HepG2 (cell line): ENCODE measurements around the gene CCN2. TPM values are rescaled to one million over a fixed set of nuclear protein-coding genes. Genes with fewer than 3 reads are reported as not detected.

Experiments
- ELF3 ChIP-seq: IDR thresholded peaks from 2 replicates; pipeline ENCODE4 v1.6.1; 2016; ENCODE audit warnings: missing genetic modification reagents, missing compliant biosample characterization
- GTF3A ChIP-seq: sonication (generic); formaldehyde crosslinking; conservative IDR thresholded peaks from 2 replicates; pipeline ENCODE4 v1.4.0; 2020; ENCODE audit warnings: mild to moderate bottlenecking, missing genetic modification reagents
- HOXD1 ChIP-seq: sonication (generic); formaldehyde crosslinking; IDR thresholded peaks from 2 replicates; pipeline ENCODE4 v1.5.0; 2020; ENCODE audit warnings: missing genetic modification reagents
- ZNF841 ChIP-seq: sonication (generic); formaldehyde crosslinking; IDR thresholded peaks from 2 replicates; pipeline ENCODE4 v1.8.1; 2023; ENCODE audit warnings: missing genetic modification reagents, borderline replicate concordance
- ZSCAN22 ChIP-seq: sonication (generic); formaldehyde crosslinking; IDR thresholded peaks from 2 replicates; pipeline ENCODE4 v1.4.0; 2020; ENCODE audit warnings: mild to moderate bottlenecking, missing genetic modification reagents
- polyA plus RNA-seq, 8 experiments: library from polyadenylated mRNA; depleted of rRNA in 3 of 8; stranded (reverse) in 7 of 8; unstranded in 1 of 8; fragments of >200 nt; fragmentation: Illumina TruSeq in 4 of 8; extraction: Trizol in 4 of 8; gene quantifications; 2 replicates each; pipeline versions ENCODE4 v1.2.1 to v1.2.3, GENCODE V29; 2011 to 2016; ENCODE audit warnings: low read depth in 4 of 8, missing spikeins in 1 of 8, mixed read lengths in 1 of 8; ENCODE audit not compliant: insufficient read depth in 1 of 8
- total RNA-seq, 5 experiments: library from RNA; depleted of rRNA; stranded (reverse); fragments of >200 nt; fragmentation: Illumina TruSeq; extraction: Trizol; gene quantifications; 2 replicates each; pipeline ENCODE4 v1.2.3, GENCODE V29; 2016; ENCODE audit warnings: low read depth in 1 of 5
- TF ChIP-seq, protein P1 (sequence below), 2 experiments: IDR thresholded peaks; 2 replicates each; pipeline ENCODE4 v1.6.1; 2011 to 2012; ENCODE audit warnings: low read length in 2 of 2, borderline replicate concordance in 1 of 2, low read depth in 1 of 2, mild to moderate bottlenecking in 1 of 2, moderate library complexity in 1 of 2
- TF ChIP-seq, protein P2 (sequence below): sonication (generic); formaldehyde crosslinking; IDR thresholded peaks from 2 replicates; pipeline ENCODE4 v1.8.1; 2023; ENCODE audit warnings: mild to moderate bottlenecking, missing genetic modification reagents
- TF ChIP-seq, protein P3 (sequence below): sonication (generic); formaldehyde crosslinking; IDR thresholded peaks from 2 replicates; pipeline ENCODE4 v1.4.0; 2020; ENCODE audit warnings: mild to moderate bottlenecking, missing genetic modification reagents
- TF ChIP-seq, protein P4 (sequence below): sonication (generic); formaldehyde crosslinking; IDR thresholded peaks from 2 replicates; pipeline ENCODE4 v1.8.0; 2022; ENCODE audit warnings: missing genetic modification reagents, low read depth, mild to moderate bottlenecking, borderline replicate concordance
- TF ChIP-seq, protein P5 (sequence below): sonication (generic); formaldehyde crosslinking; IDR thresholded peaks from 2 replicates; pipeline ENCODE4 v1.9.0; 2021; ENCODE audit warnings: missing genetic modification reagents, mild to moderate bottlenecking, borderline replicate concordance

The CCN2 gene
- total and polyA plus RNA-seq, 2 of the 13 experiments (the other 11 are each of a cell fraction or from before 2014, with no cell fraction given): 34.7 to 316 TPM

DNA sequence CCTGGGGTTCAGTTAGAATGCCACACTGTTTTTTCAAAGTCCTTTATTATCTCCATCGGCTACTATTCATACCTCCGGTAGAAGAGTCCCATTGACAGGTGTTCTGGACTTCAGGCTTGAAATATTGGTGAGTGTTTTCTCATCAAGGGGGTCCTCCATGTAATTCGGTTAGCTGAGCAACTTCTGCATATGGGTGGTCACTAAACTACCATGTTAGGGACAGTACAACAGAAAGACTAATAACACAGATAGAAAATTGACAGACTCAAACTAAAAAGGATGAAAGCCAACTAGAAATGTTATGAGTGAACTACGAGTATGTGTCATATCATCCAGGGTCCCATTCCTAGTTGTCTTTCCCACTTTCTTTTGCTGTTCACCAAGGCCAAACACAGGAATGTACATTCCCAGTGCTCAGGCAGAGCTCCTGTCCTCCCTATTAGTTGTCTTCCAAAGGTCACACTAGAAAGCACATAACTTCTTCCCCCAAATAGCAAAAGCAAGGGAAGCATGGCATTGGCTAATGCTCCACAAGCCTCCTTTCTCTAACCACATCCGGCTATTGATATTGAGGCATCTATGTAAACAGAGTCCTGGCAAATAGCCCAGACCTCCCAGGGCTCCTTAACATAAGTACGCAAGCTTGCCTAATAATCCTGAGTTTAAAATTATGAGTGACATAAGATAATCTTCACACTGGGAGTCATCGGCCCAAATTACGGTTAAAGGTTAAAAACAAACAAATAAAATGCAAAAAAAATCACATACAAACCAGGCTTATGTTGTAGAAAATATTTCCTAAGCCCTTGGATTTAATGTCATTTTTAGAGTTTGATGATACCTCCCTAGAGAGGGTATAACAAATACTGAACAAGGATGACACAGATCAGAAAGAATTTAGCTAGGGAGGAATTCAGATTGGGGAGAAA lies 13.2 kb downstream of the CCN2 start (continued):
- TF ChIP-seq, protein P1, sequence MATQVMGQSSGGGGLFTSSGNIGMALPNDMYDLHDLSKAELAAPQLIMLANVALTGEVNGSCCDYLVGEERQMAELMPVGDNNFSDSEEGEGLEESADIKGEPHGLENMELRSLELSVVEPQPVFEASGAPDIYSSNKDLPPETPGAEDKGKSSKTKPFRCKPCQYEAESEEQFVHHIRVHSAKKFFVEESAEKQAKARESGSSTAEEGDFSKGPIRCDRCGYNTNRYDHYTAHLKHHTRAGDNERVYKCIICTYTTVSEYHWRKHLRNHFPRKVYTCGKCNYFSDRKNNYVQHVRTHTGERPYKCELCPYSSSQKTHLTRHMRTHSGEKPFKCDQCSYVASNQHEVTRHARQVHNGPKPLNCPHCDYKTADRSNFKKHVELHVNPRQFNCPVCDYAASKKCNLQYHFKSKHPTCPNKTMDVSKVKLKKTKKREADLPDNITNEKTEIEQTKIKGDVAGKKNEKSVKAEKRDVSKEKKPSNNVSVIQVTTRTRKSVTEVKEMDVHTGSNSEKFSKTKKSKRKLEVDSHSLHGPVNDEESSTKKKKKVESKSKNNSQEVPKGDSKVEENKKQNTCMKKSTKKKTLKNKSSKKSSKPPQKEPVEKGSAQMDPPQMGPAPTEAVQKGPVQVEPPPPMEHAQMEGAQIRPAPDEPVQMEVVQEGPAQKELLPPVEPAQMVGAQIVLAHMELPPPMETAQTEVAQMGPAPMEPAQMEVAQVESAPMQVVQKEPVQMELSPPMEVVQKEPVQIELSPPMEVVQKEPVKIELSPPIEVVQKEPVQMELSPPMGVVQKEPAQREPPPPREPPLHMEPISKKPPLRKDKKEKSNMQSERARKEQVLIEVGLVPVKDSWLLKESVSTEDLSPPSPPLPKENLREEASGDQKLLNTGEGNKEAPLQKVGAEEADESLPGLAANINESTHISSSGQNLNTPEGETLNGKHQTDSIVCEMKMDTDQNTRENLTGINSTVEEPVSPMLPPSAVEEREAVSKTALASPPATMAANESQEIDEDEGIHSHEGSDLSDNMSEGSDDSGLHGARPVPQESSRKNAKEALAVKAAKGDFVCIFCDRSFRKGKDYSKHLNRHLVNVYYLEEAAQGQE (IDR thresholded peaks at IDR 0.05; ENCODE audit: borderline replicate concordance in 1 of 2, low read depth in 1 of 2, low read length in 2 of 2): peak in 1 of 2 experiments; percentile 70; a peak in 1 of 4 replicates
- TF ChIP-seq, protein P2, sequence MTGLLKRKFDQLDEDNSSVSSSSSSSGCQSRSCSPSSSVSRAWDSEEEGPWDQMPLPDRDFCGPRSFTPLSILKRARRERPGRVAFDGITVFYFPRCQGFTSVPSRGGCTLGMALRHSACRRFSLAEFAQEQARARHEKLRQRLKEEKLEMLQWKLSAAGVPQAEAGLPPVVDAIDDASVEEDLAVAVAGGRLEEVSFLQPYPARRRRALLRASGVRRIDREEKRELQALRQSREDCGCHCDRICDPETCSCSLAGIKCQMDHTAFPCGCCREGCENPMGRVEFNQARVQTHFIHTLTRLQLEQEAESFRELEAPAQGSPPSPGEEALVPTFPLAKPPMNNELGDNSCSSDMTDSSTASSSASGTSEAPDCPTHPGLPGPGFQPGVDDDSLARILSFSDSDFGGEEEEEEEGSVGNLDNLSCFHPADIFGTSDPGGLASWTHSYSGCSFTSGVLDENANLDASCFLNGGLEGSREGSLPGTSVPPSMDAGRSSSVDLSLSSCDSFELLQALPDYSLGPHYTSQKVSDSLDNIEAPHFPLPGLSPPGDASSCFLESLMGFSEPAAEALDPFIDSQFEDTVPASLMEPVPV (CRISPR knock-in tag): peak; percentile 54; the same call in 1 of the 2 replicates
- no peak for TF ChIP-seq ZSCAN22 (CRISPR knock-in tag)
- peak; percentile 74 for TF ChIP-seq ZNF841
- TF ChIP-seq ELF3: peak; percentile 97
- TF ChIP-seq, protein P3, sequence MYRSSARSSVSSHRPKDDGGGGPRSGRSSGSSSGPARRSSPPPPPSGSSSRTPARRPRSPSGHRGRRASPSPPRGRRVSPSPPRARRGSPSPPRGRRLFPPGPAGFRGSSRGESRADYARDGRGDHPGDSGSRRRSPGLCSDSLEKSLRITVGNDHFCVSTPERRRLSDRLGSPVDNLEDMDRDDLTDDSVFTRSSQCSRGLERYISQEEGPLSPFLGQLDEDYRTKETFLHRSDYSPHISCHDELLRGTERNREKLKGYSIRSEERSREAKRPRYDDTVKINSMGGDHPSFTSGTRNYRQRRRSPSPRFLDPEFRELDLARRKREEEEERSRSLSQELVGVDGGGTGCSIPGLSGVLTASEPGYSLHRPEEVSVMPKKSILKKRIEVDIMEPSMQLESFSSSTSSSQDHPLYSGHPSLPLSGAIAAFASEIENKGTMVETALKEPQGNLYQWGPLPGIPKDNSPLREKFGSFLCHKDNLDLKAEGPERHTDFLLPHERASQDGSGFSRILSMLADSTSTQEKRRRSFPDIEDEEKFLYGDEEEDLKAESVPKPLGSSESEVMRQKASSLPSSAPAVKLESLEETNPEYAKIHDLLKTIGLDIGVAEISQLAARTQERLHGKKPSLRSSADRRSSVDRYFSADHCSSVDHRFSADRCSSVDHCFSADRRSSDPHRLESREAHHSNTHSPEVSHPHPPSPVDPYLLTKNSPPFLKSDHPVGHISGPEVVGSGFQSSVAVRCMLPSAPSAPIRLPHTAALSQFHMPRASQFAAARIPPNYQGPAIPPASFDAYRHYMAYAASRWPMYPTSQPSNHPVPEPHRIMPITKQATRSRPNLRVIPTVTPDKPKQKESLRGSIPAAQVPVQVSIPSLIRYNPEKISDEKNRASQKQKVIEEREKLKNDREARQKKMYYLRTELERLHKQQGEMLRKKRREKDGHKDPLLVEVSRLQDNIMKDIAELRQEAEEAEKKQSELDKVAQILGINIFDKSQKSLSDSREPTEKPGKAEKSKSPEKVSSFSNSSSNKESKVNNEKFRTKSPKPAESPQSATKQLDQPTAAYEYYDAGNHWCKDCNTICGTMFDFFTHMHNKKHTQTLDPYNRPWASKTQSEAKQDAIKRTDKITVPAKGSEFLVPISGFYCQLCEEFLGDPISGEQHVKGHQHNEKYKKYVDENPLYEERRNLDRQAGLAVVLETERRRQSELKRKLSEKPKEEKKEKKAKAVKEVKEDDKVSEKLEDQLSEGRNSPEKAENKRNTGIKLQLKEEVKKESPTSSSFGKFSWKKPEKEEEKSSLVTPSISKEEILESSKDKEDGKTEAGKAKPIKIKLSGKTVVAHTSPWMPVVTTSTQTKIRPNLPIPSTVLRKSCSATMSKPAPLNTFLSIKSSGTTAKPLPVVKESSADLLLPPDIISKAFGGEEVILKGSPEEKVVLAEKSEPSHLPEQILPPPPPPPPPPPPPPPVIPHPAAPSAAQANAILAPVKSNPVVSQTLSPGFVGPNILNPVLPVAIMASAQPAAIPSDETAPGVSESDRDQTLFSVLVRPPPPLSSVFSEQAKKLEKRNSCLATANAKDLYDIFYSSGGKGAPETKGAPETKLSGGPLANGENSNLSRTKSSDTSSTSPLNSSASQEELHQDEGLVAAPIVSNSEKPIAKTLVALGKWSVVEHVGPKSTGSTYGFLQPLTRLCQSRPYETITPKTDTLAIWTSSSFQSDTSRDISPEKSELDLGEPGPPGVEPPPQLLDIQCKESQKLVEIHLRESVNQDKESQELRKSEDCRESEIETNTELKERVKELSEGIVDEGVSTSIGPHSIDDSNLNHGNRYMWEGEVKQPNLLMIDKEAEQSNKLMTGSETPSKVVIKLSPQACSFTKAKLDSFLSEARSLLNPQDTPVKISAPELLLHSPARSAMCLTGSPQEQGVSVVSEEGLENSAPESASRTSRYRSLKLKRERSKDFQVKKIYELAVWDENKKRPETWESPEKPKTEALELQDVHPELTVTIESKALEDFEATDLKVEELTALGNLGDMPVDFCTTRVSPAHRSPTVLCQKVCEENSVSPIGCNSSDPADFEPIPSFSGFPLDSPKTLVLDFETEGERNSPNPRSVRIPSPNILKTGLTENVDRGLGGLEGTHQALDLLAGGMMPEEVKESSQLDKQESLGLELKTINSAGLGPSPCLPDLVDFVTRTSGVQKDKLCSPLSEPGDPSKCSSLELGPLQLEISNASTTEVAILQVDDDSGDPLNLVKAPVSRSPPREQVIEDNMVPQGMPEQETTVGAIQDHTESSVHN (CRISPR knock-in tag): no peak
- TF ChIP-seq HOXD1 (CRISPR knock-in tag): peak; percentile 87; the same call in 1 of the 2 replicates
- TF ChIP-seq, protein P4, sequence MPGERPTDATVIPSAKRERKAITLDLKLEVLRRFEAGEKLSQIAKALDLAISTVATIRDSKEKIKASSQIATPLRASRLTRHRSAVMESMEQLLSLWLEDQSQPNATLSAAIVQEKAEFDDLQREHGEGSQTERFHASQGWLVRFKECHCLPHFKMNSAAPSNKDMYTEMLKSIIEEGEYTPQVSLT (CRISPR knock-in tag): no peak
- TF ChIP-seq GTF3A (CRISPR knock-in tag): peak; percentile 38; the same call in 1 of the 2 replicates
- TF ChIP-seq, protein P5, sequence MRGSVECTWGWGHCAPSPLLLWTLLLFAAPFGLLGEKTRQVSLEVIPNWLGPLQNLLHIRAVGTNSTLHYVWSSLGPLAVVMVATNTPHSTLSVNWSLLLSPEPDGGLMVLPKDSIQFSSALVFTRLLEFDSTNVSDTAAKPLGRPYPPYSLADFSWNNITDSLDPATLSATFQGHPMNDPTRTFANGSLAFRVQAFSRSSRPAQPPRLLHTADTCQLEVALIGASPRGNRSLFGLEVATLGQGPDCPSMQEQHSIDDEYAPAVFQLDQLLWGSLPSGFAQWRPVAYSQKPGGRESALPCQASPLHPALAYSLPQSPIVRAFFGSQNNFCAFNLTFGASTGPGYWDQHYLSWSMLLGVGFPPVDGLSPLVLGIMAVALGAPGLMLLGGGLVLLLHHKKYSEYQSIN (CRISPR knock-in tag): no peak
